SH-SY5Y (cell line): ENCODE results near the gene SPATS2.

Source experiments
- GATA2 ChIP-seq: IDR thresholded peaks from 2 replicates; pipeline ENCODE4 v1.6.1; 2011; ENCODE audit warnings: mild to moderate bottlenecking, low read depth, low read length
- GATA3 ChIP-seq: IDR thresholded peaks from 2 replicates; pipeline ENCODE4 v1.6.1; 2011; ENCODE audit warnings: low read depth, mild to moderate bottlenecking, low read length, moderate library complexity

DNA sequence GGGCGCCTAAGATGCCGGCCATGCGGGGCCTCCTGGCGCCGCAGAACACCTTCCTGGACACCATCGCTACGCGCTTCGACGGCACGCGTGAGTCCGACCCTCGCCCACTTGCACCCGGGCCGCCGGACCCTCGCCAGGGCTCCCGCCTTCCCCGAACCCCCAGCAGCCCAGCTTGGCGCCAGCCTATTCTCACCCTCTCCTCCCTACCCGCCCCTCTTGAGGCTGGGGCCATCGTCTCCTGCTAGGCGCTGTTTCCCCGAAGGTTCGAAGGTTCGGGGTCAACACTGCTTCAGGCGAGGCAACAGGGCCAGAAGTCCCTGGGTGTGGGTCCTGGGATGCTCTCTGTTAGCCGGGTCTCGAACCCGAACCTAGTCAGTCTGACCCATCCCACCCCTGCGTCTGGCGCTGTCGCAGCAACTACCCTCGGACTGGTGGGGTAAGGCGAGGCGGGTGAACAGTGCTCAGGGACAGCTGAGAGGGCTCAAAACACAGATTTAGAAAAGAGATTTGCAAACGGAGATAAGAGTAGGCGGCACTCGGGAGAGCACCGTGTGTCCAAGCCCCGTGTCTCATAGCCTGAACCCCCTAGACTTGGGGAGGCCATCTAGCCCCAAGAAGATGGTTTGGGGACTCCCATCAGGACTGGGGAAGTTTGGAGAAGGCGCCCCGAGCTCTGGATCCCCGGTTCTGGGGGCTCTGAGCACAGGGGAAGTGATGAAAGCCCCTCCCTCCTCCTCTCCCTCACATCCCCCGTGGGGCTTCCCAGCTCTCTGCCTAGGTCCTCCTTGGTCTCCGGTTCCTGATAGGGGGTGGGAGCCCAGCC, 172.4 kb downstream of the SPATS2 start:
- no peak for TF ChIP-seq GATA3
- TF ChIP-seq GATA2 = no peak; the same call in 1 of the 2 replicates
